Measurements from ENCODE around the gene LRRC25. TPM values are rescaled to one million over a fixed set of nuclear protein-coding genes. Genes with fewer than 3 reads are reported as not detected.

The LRRC25 gene
- total RNA-seq, 4 donors from 2014 or later: 1.1 to 7.1 (median 2.2) TPM

GRCh38 chr19:18433015-18433691 is 35.7 kb upstream of the LRRC25 start:
- TF ChIP-seq CTCF (IDR thresholded peaks at IDR 0.05) (no peak), POLR2A (IDR thresholded peaks at IDR 0.05) (no peak)

GRCh38 chr19:18432275-18433014 is 35.0 kb upstream of the LRRC25 start:
- H3K4me3 ChIP-seq (replicated peaks in 1 of 3): peak overlapping the region in 1 of 3 donors; percentile 34
- no peak for DNase-seq
- no peak overlapping the region for H3K27ac ChIP-seq
- H3K9me3 ChIP-seq: no peaks in the 10 kb centered on the region
- intact Hi-C loops (cut with DNase I): no loop called here
- WGBS, 2 donors: 63 to 100% methylated on average over 1 to 2 of the region's 13 CpGs
- no peaks in the 10 kb centered on the region for H3K36me3 ChIP-seq
- TF ChIP-seq CTCF (IDR thresholded peaks at IDR 0.05): no peak
- no peaks in the 10 kb centered on the region for H3K27me3 ChIP-seq
- H3K4me1 ChIP-seq: peaks cover 15 to 31% of the 10 kb centered on the region in 2 donors

More at GRCh38 chr19:18433015-18433691, 35.7 kb upstream of the LRRC25 start:
- whole genome bisulfite sequencing, 2 donors: 80% methylated on average over 3 of the region's 59 CpGs; no CpG with 5 or more reads in 1 of the 2 donors
- peaks cover 22 to 34% of the 10 kb centered on the region in 2 donors for H3K4me1 ChIP-seq
- H3K27ac ChIP-seq: peak overlapping the region in 1 of 3 donors; percentile 30
- DNase-seq: peak; percentile 40 to 45
- H3K9me3 ChIP-seq: no peaks in the 10 kb centered on the region
- H3K36me3 ChIP-seq: no peaks in the 10 kb centered on the region
- no peaks in the 10 kb centered on the region for H3K27me3 ChIP-seq
- peak overlapping the region in 2 of 3 donors; percentile 30 to 34 for H3K4me3 ChIP-seq (replicated peaks in 1 of 3)
- intact Hi-C loops (cut with DNase I): no loop called here

GRCh38 chr19:18431351-18432197 is 34.2 kb upstream of the LRRC25 start:
- TF ChIP-seq CTCF (IDR thresholded peaks at IDR 0.05) (no peak), POLR2A (IDR thresholded peaks at IDR 0.05) (no peak)
- WGBS, 2 donors: 79 to 82% methylated on average over 12 to 18 of the region's 34 CpGs
- Histone ChIP-seq H3K36me3 (no peaks in the 10 kb centered on the region), H3K27me3 (no peaks in the 10 kb centered on the region), H3K27ac (no peak overlapping the region), H3K9me3 (no peaks in the 10 kb centered on the region), H3K4me3 (replicated peaks in 1 of 3) (no peak overlapping the region), H3K4me1 (peaks cover 12 to 28% of the 10 kb centered on the region in 2 donors)
- no peak for DNase-seq
- intact Hi-C loops (cut with DNase I): no loop called here

DNA sequence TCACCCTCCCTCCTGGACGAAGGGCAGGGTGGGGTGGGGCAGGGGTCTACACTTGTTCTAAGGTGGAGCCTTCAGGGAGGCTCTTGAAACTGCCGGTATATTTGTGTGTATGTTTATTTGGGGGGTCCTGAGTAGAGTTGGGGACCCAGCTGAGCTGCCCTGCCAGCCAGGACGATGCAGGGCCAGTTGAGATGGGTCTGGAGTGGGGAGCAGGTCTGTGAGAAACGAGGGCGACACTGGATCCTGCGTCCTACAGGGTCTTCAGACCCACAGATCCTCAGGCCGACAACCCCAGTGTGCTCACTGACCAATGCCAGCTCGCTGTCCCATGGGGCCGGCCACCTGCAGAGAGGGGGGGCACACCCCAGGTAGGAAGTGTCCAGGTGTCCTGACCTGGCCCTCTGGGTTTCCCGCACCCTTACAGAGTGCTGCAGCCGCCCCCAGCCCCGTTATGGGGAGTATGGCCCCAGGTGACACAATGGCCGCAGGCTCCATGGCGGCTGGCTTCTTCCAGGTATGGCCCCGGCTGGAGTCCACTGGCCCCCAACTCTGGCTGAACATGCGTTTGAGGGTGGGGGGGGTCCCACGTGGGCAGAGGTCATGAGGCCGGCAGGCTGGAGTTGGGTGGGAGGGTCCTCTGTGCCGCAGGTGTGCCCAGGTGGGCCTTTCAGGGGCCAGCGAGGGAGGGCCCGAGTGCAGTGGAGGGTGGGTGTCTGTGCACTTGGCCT is 33.2 kb upstream of the LRRC25 start:
- H3K27me3 ChIP-seq: no peaks in the 10 kb centered on the region
- no peaks in the 10 kb centered on the region for H3K9me3 ChIP-seq
- H3K4me3 ChIP-seq (replicated peaks in 1 of 3): no peak overlapping the region
- intact Hi-C loops (cut with DNase I): no loop called here
- no peak overlapping the region for H3K27ac ChIP-seq
- TF ChIP-seq POLR2A (IDR thresholded peaks at IDR 0.05): no peak
- TF ChIP-seq CTCF (IDR thresholded peaks at IDR 0.05): no peak
- H3K36me3 ChIP-seq: no peaks in the 10 kb centered on the region
- H3K4me1 ChIP-seq: peaks cover 16 to 36% of the 10 kb centered on the region in 2 donors
- no peak for DNase-seq
- WGBS, 2 donors: 84 to 94% methylated on average over 7 to 20 of the region's 21 CpGs
